IgD-negative memory B cell (primary cell): ENCODE measurements around the gene SPAG16. TPM values are rescaled to one million over a fixed set of nuclear protein-coding genes. Genes with fewer than 3 reads are reported as not detected.
"Not testable (repeated sequence)": the region's sequence is repeated elsewhere in the genome, so short reads cannot be mapped to it uniquely, and the experiment has no call there.

Experiments
- H3K27ac Mint-ChIP-seq, 3 donors: one replicate each; pipeline ENCODE4 v1.8.0; 2020 to 2022; ENCODE audit warnings: mild to moderate bottlenecking in 3 of 3, mixed read lengths in 3 of 3, moderate library complexity in 1 of 3
- H3K27me3 Mint-ChIP-seq: one replicate; pipeline ENCODE4 v1.8.0; 2021; ENCODE audit warnings: mixed read lengths
- H3K36me3 Mint-ChIP-seq: one replicate; pipeline ENCODE4 v1.8.0; 2020; ENCODE audit warnings: mild to moderate bottlenecking, mixed read lengths
- H3K4me1 Mint-ChIP-seq, 3 donors: one replicate each; pipeline ENCODE4 v1.8.0; 2020 to 2022; ENCODE audit warnings: mixed read lengths in 3 of 3, mild to moderate bottlenecking in 1 of 3
- H3K4me3 Mint-ChIP-seq, 4 donors: one replicate each; pipeline ENCODE4 v1.8.0; 2020 to 2022; ENCODE audit warnings: mild to moderate bottlenecking in 4 of 4, mixed read lengths in 4 of 4, moderate library complexity in 3 of 4
- H3K9me3 Mint-ChIP-seq, 3 donors: one replicate each; pipeline ENCODE4 v1.8.0; 2020 to 2021; ENCODE audit warnings: mixed read lengths in 3 of 3, mild to moderate bottlenecking in 1 of 3
- polyA plus RNA-seq: library from polyadenylated mRNA; unstranded; fragments of 300-500 nt; fragmentation: Illumina TruSeq; gene quantifications from one replicate; pipeline ENCODE4 v1.2.3, GENCODE V29; 2021

SPAG16 gene
- polyA plus RNA-seq, 1 donor from 2014 or later = 9.1 TPM

- H3K4me3 Mint-ChIP-seq, H3K36me3 Mint-ChIP-seq, H3K27me3 Mint-ChIP-seq, H3K27ac Mint-ChIP-seq, H3K9me3 Mint-ChIP-seq, H3K4me1 Mint-ChIP-seq: not testable (repeated sequence)
Observed at GRCh38 chr2:214062279-214062678, 778.0 kb downstream of the SPAG16 start.

GRCh38 chr2:214064471-214064870 lies 780.2 kb downstream of the SPAG16 start:
- Mint-ChIP-seq H3K27ac (no peak overlapping the region), H3K36me3 (no peaks in the 10 kb centered on the region), H3K4me1 (no peaks in the 10 kb centered on the region), H3K4me3 (no peak overlapping the region), H3K27me3 (no peaks in the 10 kb centered on the region), H3K9me3 (peaks cover 0 to 3% (median 0%) of the 10 kb centered on the region in 3 donors)

GRCh38 chr2:214066862-214067261 lies 782.6 kb downstream of the SPAG16 start:
- Mint-ChIP-seq H3K27ac (no peak overlapping the region), H3K36me3 (no peaks in the 10 kb centered on the region), H3K4me1 (no peaks in the 10 kb centered on the region), H3K9me3 (peaks cover 0 to 3% (median 0%) of the 10 kb centered on the region in 3 donors), H3K4me3 (no peak overlapping the region), H3K27me3 (no peaks in the 10 kb centered on the region)

GRCh38 chr2:214069254-214069653 lies 785.0 kb downstream of the SPAG16 start:
- Mint-ChIP-seq H3K4me1 (no peaks in the 10 kb centered on the region), H3K4me3 (no peak overlapping the region), H3K27me3 (no peaks in the 10 kb centered on the region), H3K36me3 (no peaks in the 10 kb centered on the region), H3K27ac (no peak overlapping the region), H3K9me3 (peaks cover 0 to 2% (median 0%) of the 10 kb centered on the region in 3 donors)

GRCh38 chr2:214075456-214075855 lies 791.2 kb downstream of the SPAG16 start:
- Mint-ChIP-seq H3K4me3 (no peak overlapping the region), H3K9me3 (peaks cover 0 to 2% (median 0%) of the 10 kb centered on the region in 3 donors), H3K27ac (no peak overlapping the region), H3K27me3 (no peaks in the 10 kb centered on the region), H3K4me1 (no peaks in the 10 kb centered on the region), H3K36me3 (no peaks in the 10 kb centered on the region)

GRCh38 chr2:214076527-214076926 lies 792.3 kb downstream of the SPAG16 start:
- H3K27ac Mint-ChIP-seq = no peak overlapping the region
- H3K9me3 Mint-ChIP-seq = peaks cover 0 to 2% (median 0%) of the 10 kb centered on the region in 3 donors
- H3K36me3 Mint-ChIP-seq = no peaks in the 10 kb centered on the region
- no peak overlapping the region for H3K4me3 Mint-ChIP-seq
- no peaks in the 10 kb centered on the region for H3K4me1 Mint-ChIP-seq
- no peaks in the 10 kb centered on the region for H3K27me3 Mint-ChIP-seq

- Mint-ChIP-seq H3K36me3 (no peaks in the 10 kb centered on the region), H3K9me3 (peaks cover 0 to 2% (median 0%) of the 10 kb centered on the region in 3 donors), H3K27me3 (no peaks in the 10 kb centered on the region), H3K4me3 (no peak overlapping the region), H3K4me1 (no peaks in the 10 kb centered on the region), H3K27ac (no peak overlapping the region)
Observed at GRCh38 chr2:214077727-214078126, 793.5 kb downstream of the SPAG16 start.

- Mint-ChIP-seq H3K27me3 (no peaks in the 10 kb centered on the region), H3K36me3 (no peaks in the 10 kb centered on the region), H3K9me3 (no peaks in the 10 kb centered on the region), H3K4me3 (no peak overlapping the region), H3K4me1 (no peaks in the 10 kb centered on the region), H3K27ac (no peak overlapping the region)
Observed at GRCh38 chr2:214079032-214079431, 794.8 kb downstream of the SPAG16 start.

- no peak overlapping the region for H3K4me3 Mint-ChIP-seq
- H3K36me3 Mint-ChIP-seq = no peaks in the 10 kb centered on the region
- H3K9me3 Mint-ChIP-seq = no peaks in the 10 kb centered on the region
- H3K4me1 Mint-ChIP-seq = no peaks in the 10 kb centered on the region
- no peak overlapping the region for H3K27ac Mint-ChIP-seq
- no peaks in the 10 kb centered on the region for H3K27me3 Mint-ChIP-seq
Observed at GRCh38 chr2:214088536-214088935, 804.3 kb downstream of the SPAG16 start.

- H3K36me3 Mint-ChIP-seq = no peaks in the 10 kb centered on the region
- no peak overlapping the region for H3K27ac Mint-ChIP-seq
- H3K4me1 Mint-ChIP-seq = no peaks in the 10 kb centered on the region
- no peak overlapping the region for H3K4me3 Mint-ChIP-seq
- H3K9me3 Mint-ChIP-seq = no peaks in the 10 kb centered on the region
- H3K27me3 Mint-ChIP-seq = no peaks in the 10 kb centered on the region
Observed at GRCh38 chr2:214096208-214096715, 812.0 kb downstream of the SPAG16 start.

GRCh38 chr2:214098811-214099210 lies 814.5 kb downstream of the SPAG16 start:
- Mint-ChIP-seq H3K36me3 (no peaks in the 10 kb centered on the region), H3K4me3 (no peak overlapping the region), H3K9me3 (no peaks in the 10 kb centered on the region)

GRCh38 chr2:214100488-214100887 lies 816.2 kb downstream of the SPAG16 start:
- no peak overlapping the region for H3K27ac Mint-ChIP-seq
- no peak overlapping the region for H3K4me3 Mint-ChIP-seq
- no peaks in the 10 kb centered on the region for H3K9me3 Mint-ChIP-seq
- H3K4me1 Mint-ChIP-seq = no peaks in the 10 kb centered on the region
- no peaks in the 10 kb centered on the region for H3K36me3 Mint-ChIP-seq
- H3K27me3 Mint-ChIP-seq = no peaks in the 10 kb centered on the region

More at GRCh38 chr2:214098811-214099210, 814.5 kb downstream of the SPAG16 start:
- H3K27ac Mint-ChIP-seq = no peak overlapping the region
- H3K4me1 Mint-ChIP-seq = no peaks in the 10 kb centered on the region
- no peaks in the 10 kb centered on the region for H3K27me3 Mint-ChIP-seq

GRCh38 chr2:214103276-214104001 lies 819.2 kb downstream of the SPAG16 start:
- no peak overlapping the region for H3K4me3 Mint-ChIP-seq
- no peaks in the 10 kb centered on the region for H3K4me1 Mint-ChIP-seq
- no peaks in the 10 kb centered on the region for H3K27me3 Mint-ChIP-seq
- H3K9me3 Mint-ChIP-seq = no peaks in the 10 kb centered on the region
- no peaks in the 10 kb centered on the region for H3K36me3 Mint-ChIP-seq
- no peak overlapping the region for H3K27ac Mint-ChIP-seq

GRCh38 chr2:214104219-214104618 lies 820.0 kb downstream of the SPAG16 start:
- H3K27ac Mint-ChIP-seq = peak overlapping the region in 1 of 3 donors; percentile 88
- no peak overlapping the region for H3K4me3 Mint-ChIP-seq
- H3K4me1 Mint-ChIP-seq = no peaks in the 10 kb centered on the region
- H3K36me3 Mint-ChIP-seq = no peaks in the 10 kb centered on the region
- no peaks in the 10 kb centered on the region for H3K27me3 Mint-ChIP-seq
- no peaks in the 10 kb centered on the region for H3K9me3 Mint-ChIP-seq

GRCh38 chr2:214104967-214105366 lies 820.7 kb downstream of the SPAG16 start:
- Mint-ChIP-seq H3K4me3 (no peak overlapping the region), H3K27me3 (no peaks in the 10 kb centered on the region), H3K4me1 (no peaks in the 10 kb centered on the region), H3K36me3 (no peaks in the 10 kb centered on the region), H3K27ac (no peak overlapping the region), H3K9me3 (no peaks in the 10 kb centered on the region)

GRCh38 chr2:214107726-214108125 lies 823.5 kb downstream of the SPAG16 start:
- H3K27me3 Mint-ChIP-seq = no peaks in the 10 kb centered on the region
- no peak overlapping the region for H3K4me3 Mint-ChIP-seq
- H3K27ac Mint-ChIP-seq = no peak overlapping the region
- no peaks in the 10 kb centered on the region for H3K36me3 Mint-ChIP-seq
- no peaks in the 10 kb centered on the region for H3K4me1 Mint-ChIP-seq
- H3K9me3 Mint-ChIP-seq = peaks cover 0 to 2% (median 0%) of the 10 kb centered on the region in 3 donors
